GM18868 (cell line): Measurements from ENCODE around the gene DOCK1.

ENCODE experiments used
- ATAC-seq: cut with Tn5 transposase; IDR thresholded peaks from one replicate; pipeline ENCODE4 v1.9.1; 2021; ENCODE audit warnings: mild to moderate bottlenecking, moderate library complexity; ENCODE audit not compliant: unreplicated experiment

DOCK1 gene

DNA sequence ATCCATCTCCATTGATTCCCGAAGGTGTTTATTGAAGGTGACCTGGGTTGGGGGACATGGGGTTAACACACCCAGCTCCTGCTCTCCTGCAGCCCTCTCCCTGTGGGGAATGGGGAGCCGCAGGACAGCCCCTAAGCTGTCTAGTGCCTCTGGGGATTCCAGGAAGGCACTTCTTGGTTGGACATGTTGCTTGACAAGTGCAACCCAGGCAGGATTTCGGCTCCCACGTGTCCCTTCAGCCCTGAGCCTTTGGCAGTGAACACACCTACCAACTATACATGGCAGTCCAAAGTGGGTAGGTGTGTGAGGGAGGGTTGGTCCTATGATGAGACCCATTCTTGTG, 43.9 kb downstream of the DOCK1 start:
- ATAC-seq, result no peak

DNA sequence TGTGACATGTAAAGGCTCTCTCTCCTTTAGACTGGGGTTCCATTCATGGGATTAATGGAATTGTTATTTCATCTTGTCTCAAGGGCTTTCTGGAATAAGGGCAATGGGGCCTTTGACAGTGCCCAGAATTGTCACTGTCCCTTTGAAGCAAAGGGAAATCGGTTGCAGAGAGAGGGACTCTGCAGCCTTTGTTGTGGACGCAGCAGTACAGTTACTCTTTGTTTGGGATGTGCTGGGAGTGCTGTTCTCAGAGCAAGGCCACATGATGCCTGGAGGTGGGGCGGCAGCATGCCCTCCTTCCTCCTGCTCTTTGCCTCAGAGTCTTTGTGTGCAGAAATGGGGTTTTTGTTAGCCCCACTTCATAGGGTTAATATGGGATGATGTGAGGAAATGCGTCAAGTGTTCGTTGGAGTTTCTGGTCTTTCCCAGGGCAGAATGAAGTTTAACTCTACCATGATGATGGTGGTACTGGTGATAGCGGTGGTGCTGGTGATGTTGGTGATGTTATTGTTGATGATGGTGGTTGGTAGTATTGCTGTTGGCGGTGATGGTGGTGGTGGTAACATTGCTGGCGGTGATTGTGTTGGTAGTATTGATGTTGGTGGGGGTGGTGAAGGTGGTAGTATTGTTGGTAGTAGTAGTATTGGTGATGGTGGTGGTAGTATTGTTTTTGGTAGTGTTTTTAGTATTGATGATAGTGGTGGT, 45.3 kb downstream of the DOCK1 start:
- no peak for ATAC-seq

DNA sequence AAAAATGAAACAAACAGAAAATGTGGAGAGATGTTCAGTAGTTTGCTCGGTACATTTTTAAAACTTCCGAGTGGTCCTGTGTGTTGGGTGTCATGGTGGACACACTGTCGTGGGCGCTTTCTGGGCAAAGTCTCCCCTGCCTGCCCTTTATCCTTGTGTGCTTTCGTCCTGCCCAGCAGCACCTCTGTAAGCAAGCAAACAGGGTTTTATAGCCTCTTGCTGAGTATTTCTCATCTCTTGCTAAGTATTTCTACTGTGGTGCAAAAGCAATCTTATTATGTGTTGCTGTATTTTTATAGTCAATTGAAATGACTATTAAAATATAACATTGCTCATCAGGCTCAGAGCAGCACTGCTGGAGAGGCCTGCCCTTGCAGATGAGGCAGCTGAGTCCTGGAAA, 48.7 kb downstream of the DOCK1 start:
- ATAC-seq, result no peak

DNA sequence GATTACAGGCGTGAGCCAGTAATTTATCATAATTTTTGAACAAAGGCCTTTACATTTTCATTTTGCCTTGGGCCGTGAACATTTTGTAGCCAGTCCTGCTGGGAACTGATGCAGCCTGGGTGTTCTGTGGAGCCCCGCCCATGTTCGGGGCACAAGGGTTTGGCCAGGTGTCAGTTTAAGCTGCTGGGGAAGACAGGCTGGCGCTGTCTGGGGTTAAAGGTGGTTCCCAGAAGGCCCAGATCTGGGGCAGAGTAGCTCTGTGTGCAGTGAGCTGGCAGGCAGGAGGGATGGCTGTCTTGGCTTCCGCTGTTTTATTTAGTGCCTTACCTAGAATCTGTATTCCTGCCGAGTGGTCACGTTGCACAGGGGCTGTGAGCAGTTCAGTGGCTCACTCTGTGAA, 50.2 kb downstream of the DOCK1 start:
- ATAC-seq, result no peak

DNA sequence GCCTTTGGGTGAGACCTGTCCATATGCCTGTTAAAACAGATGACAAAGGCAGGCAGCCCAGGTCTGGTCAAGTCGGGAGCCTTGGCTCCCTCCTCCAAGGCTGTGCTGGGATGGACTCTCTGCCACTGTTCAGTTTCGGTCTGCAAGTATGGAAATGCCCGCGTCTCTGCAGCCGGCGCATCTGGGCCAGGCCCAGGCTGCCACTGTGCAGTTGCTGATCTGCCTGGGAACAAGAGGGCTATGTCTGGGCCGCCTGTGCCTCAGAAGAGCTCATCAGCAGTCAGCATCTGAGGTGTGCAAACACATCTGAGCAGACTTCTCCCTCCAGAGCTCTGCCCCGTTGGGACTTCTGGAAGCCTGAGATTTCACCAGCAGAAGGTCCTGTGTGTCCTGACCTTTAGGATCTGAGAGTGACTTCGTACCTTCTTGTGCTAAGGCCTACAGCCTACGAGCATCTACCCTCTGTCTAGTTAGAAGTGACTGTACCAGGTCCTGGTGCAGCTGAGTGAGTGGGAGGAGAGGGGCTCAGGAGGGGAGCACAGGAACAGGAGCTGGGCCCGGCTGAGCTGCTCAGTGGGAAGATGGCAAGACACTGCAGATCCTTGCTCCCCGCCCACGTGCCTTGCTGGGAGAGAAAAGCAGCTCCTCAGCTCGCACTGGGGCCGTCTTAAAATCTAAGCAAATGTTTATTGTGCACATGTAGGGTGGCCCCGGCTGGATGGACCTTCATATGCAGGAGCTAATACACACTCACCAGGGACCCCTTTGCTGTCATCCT, 50.9 kb downstream of the DOCK1 start:
- no peak for ATAC-seq

DNA sequence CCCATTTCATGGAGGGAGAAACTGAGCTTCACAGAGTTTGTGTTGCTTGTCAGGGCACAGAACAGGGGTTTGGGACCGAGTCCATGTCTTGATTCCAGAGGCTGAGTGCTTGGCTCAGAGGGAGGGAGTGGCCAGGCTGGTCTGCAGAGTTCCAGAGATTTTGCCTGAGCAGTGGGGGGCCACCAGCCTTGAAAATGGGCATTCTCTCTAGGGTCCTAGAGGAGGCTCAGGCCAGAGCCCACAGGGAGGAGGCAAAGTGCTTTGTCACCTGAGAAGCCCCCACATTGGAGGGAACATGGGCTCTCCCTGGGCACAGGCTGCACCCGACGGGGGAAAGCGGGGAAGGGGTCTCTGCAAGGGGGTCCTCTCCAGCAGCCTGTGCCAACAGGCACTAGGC, 51.5 kb downstream of the DOCK1 start:
- ATAC-seq, result no peak

DNA sequence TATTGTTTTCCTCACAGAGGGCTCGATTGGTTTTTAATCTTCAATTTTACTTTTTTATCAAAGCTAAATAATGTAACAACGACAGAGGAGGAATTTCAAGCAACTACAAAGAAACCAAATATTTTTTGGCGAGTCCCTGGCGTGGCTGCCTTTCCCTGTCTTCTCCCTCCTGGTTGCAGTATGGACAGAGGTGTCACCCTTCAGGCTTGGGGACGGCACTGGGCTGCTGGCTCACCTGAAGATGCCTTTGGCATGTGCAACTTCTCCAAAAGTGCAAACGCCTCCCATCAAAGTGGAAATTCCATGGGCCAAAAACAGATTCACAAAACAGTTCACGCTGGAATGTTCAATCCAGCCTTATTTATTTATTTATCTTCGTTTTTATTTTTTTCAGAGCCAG, 51.9 kb downstream of the DOCK1 start:
- ATAC-seq, result no peak

DNA sequence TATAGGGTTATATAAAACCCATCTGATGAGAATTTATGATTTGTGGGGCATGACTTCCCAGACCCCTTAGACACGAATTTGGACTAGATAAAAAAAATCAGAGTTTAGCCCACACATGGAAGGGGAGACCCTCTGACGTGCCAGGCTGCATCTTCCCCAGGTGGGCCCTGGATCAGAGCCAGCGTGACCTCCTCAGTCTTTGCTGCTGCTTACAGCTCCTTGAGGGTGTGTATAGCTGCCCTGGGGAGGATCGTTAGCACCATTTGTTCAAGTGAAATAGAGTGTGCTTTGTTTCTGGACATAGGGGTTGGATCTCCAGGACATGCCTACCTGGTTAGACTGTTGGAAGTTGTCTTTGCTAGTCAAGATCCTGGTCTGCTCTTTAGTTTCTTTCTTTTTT, 54.2 kb downstream of the DOCK1 start:
- no peak for ATAC-seq

DNA sequence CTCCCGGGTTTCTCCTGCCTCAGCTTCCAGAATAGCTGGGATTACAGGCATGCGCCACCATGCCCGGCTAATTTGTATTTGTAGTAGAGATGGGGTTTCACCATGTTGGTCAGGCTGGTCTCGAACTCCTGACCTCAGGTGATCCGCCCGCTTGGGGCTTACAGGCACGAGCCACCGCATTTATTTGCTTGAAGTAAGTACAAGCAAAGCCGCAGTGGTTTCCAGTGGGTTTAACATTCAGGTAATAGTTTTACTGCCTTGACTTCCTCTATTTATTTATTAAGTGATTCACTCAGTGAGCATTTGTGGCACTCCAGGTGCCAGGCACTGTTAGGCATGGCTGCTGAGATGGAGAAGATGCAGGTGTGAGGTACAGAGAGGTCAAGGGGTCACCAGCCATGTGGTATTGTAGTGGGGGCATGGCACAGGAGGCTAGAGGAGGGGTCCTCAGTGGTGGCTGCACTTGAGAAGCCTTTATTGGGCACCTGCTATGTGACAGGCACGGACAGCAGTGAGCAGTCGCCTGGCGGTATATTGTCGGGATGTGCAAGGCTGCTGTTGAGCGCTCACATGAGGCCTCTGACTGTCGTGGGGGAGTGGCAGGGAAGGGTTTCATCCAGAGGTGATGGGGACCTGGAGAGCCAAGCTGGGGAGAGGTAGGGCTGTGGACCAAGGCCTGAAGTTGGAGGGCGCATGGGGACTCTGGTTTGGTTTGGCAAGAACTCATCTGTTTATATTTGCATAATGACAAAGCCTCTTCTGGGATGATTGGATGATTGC, 54.9 kb downstream of the DOCK1 start:
- ATAC-seq, result no peak

DNA sequence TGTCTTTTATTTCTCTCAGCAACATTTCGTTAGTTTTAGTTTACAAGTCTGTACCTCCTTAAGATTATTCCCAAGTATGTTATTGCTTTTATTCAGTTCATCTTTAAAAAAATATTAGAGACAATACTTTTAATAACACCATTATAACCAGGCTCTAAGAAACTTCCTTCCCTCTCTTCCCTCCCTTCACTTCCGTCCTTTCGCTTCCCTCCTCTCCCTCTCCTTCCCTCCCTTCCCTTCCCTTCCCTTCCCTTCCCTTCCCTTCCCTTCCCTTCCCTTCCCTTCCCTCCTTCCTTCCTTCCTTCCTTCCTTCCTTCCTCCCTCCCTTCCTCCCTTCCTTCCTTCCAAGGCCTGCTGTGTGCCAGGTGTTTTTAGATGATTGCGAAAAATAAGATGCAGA, 58.1 kb downstream of the DOCK1 start:
- ATAC-seq, result no peak

DNA sequence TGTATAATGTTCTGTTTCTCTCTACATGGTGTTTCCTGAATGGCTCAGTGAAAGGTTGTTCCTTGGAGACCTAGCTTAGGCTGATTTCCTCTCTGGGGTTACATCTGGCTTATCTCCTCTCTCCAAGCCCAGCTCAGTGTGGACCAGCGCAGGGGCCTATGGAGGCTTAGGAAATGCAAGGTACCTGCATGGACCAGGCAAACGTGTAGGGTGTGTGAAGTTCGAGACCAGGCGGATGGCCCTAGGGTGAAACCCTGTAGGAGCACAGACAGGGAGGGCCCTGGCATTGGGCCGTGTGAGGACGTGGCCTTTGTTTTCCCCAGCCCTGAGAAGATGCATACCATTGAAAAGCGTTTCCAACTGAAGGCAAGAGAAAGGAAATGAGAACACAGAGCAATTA, 59.0 kb downstream of the DOCK1 start:
- ATAC-seq, result no peak

DNA sequence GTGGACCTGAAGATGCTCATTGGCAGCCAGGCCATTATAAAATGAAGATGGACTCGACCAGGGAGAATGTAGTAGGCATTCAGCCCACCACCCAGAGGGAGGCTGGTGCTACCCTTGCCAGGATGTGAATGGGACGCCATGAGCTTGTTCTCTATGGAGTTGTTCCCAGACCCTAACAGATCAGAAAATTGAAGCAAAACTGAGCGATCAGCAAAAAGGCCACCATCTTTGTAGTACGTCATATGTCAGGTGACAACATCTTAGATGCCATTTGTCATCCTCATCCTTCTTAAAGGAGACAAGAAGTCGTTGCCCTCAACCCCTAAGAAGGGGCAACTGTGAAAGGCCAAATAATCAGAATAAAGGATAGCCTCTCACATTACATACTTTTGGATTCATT, 61.7 kb downstream of the DOCK1 start:
- ATAC-seq, result no peak

DNA sequence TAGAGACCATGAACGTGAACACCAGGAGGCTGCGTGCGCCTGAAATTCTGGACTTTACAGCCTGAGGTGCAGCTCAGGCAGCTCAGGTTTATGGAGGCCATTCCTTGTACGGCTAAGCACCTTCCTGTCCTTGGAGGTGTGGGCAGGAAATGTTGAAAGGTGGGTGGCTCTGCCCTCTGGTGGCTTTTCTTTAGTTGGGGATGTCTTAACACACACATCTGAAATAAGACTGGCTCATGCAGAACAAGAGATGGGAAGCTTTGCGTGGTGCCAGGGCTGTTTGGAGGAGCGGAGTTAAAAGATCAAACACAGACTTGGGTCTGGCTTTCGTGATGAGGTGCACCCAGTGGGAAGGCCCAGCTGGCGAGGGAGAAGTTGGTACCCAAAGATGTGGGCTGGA, 64.1 kb downstream of the DOCK1 start:
- ATAC-seq, result no peak

DNA sequence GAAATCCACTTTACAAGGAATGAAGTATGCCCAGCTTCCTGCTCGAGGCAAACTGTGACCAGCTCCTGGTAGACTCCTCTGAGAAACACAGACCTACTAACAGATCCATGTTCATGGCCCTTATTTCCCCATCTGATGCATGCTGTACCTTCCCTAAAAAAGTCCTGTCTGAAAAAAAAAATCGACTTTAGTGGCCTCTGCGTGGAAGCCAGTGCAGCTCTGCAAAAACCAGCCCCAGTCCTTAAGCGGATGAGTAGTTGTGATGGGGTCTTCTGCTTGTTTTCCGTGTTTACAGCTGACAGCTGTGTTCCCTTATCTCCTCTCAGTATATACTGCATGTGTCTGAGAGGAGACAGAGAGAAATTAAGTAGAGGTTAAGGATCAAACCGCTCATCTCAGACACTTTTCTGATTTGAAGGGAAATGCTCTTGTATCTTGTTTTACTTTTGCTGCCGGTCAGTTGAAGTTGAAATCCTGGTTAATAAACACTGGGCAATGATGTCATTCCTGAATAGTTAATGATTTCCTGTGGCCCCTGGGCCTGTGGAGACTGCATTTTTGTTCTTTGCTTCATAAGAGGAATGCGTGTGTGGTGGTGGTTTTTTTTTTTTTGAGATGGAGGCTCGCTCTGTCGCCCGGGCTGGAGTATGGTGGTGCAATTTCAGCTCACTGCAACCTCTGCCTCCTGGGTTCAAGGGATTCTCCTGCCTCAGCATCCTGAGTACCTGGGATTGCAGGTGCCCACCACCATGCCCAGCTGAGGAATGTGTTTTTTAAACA, 67.6 kb downstream of the DOCK1 start:
- no peak for ATAC-seq

DNA sequence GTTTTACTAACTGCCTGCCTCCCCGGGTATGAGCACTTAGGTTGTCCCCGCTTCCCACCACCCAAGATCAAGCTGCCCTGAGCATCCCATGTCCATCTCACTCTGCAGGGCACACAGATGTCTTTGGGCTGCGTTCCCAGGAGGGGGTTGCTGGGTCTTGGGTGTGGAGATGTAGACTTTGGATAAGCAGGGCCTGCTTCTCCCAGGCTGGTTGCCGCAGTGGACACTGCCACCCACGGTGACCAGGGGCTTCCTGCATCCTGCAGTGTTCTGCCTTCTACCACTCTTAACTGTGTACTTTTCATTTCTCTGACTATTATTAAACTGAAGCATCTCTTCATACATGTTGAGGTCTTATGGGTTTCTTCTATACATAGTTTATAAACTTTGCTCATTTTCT, 70.0 kb downstream of the DOCK1 start:
- no peak for ATAC-seq

DNA sequence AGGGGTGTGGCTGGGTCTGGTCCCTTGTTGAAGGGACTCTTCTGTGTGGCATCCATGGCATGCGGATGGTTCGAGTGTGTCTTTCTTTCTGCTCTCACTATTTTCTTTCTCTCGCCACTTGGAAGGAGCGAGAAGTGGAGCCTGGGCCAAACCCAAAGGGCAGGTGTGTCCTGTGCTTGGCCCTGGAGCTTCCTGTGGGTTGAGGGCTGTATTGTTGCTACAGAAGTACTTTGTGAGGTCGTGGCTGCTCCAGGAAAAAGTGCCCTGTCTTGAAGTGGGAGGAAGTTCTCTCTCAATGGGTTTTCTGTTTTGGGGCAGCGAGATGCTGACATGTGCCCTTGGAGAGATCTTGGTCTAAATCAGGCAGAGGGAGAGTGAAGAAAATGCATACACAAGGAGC, 72.0 kb downstream of the DOCK1 start:
- ATAC-seq, result no peak

DNA sequence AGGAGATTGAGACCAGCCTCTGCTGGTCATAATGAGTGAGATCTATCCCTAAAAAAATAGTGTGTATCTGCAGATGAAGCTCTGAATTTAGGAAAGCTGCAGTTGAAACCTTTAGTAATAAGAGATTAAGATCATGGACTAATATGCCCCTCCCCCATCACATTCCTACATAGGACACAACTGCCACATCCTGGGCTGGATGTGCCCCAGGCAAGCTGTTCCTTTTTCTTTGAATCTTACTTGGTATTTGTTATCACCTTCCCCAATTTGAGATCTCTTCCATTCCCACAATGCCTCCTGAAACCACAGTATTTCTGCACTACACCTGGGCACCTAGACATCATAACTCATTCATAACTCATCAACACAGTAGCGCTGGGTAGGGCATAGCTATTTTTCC, 74.1 kb downstream of the DOCK1 start:
- ATAC-seq, result no peak

DNA sequence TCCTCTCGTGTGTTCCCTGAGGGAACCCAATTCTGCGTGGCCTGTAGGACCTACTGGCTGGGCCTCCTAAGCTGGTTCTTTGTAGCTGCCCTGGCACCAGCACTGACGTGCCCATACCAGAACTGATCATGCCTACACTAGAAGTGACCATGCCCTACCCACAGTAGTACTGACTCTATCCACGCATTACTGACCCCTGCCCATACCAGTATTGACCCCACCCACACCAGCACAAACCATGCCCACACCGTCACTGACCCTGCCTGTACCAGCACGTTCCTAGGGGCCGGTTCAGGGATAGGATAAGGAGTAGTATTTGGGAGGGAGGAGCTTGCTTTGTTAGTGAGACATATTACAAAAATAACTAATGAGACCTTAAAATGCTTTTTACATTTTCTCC, 88.0 kb downstream of the DOCK1 start:
- ATAC-seq, result no peak

DNA sequence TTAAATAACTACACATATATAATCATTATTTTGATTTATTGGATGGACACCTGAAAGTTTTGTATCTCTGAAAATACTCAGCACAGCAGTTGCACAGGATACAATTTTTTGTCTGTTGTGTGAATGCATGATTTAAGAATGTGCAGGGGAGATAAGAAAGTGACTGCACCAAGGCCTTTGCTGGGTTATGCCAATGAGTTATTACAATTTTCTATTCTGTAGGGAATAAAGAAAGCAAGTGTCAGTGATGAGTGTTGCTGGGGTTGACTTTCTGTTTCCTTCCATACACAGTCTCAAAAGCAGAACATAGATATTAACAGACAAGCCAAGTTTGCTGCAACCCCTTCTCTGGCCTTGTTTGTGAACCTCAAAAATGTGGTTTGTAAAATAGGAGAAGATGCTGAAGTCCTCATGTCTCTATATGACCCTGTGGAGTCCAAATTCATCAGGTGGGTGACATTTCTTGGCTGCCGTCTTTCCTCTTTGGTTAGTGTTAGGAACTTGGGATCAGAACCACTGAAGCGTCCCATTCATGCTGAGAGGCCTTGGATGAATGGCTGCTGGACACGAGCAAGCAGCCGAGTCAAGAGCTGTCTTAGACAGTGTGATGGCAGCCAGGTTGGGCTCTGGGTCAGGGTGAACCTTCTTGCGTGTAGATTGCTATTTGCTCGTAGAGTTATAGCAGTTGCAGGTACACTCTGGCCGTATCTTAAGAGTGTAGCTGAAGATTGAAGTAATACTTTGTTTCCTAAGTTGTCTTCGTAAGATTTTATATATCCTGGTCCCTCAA, 92.8 kb downstream of the DOCK1 start:
- ATAC-seq, result no peak

DNA sequence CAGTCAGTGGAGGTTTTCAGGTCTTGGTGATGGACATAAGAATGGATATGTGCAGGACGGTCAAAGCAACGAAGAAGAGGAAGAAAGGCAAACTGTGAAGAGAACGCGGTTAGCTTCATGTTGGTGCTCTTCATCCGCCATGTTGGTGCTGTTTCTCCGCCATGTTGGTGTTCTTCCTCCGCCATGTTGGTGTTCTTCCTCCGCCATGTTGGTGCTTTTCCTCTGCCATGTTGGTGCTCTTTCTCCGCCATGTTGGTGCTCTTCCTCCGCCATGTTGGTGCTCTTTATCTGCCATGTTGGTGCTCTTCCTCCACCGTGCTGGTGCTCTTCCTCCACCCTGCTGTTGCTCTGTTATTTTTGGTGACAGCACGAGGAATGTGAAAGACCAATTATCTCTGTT, 95.4 kb downstream of the DOCK1 start:
- ATAC-seq, result no peak
